ENCODE measurements around the gene PSMG2.
"Not testable (repeated sequence)": the region's sequence is repeated elsewhere in the genome, so short reads cannot be mapped to it uniquely, and the experiment has no call there.

The PSMG2 gene

DNA sequence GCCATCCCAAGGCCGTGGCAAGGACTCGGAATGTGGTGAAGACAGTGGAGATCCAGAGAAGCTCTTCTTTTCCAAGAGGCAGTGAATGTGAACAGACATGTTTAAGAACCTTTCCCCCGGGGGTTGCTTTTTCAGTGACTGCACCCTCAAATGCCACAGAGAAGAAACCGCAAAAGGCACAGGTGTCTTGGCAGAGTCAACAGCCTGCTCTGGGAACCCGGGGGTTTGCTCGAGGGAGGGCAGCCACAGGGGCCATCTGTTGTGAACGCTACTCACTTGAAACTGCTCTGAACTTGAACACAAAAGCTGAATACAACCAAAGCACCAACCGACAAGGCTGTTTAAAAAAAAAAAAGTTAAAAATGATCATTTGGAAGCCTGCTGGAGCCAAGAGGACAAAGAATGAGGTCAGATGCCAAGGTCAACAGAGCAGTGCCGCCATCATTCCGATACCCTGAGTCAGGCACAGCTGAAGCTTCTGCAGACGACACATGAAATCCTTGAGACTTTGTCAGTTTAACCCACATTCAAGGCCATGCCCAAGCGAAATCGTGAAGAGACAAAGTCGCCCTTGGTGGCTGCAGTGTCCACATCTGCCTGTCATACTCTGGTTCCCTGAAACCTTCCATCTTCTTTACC is 47.4 kb downstream of the PSMG2 start:
- TF ChIP-seq CTCF (IDR thresholded peaks at IDR 0.05; ENCODE audit: borderline replicate concordance, control extremely low read depth, extremely low read depth, insufficient read depth, missing control alignments) = no peak
- in situ Hi-C loops (cut with MboI; ENCODE audit: low sequenced_read_pairs, unreplicated experiment) = loop anchor here (10.0 kb wide), 1 partner anchor 145 kb away; no protein-coding TSS in a partner anchor
- DNase-seq (ENCODE audit: low spot score) = peak; percentile 22

DNA sequence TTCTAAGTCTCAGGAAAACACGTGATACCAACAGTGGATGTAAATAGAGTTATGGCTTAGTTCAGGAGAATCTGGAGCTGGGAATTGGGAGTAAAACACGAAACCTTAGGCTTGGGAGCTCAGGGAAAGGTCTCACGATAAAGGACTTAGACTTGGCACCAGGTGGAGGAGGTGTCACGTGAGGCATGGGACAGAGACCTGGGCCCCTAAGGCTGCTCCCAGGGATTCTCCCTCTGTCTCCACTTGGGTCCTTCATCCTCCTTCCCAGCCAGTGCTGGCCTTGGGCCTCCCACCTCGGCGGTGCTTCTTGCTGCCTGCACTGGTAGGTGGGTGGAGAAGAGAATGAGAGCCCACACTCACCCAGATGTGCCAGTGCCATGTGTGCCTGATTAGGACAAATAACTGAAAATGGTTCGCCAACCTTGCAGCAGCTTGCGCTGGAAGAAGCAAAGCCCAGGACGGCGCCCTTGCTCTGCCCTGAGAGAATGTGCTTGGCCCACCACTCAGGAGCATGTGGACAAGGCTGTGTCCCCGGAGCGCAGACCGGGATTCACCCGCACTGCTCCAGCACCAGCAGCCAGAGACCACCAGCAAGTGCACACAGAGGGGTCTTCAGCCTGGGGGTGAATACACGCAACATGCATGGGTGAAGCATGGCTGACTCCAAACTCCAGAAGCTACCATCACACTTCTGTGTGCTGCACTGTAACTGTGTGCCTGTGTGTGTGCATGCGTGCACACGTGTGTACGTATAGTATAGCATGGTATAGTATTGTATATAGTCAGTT is 48.1 kb downstream of the PSMG2 start:
- in situ Hi-C loops (cut with MboI; ENCODE audit: low sequenced_read_pairs, unreplicated experiment) = loop anchor here (10.0 kb wide), 1 partner anchor 144 kb away; no protein-coding TSS in a partner anchor
- DNase-seq (ENCODE audit: low spot score) = peak; percentile 10
- TF ChIP-seq CTCF (IDR thresholded peaks at IDR 0.05; ENCODE audit: borderline replicate concordance, control extremely low read depth, extremely low read depth, insufficient read depth, missing control alignments) = no peak

DNA sequence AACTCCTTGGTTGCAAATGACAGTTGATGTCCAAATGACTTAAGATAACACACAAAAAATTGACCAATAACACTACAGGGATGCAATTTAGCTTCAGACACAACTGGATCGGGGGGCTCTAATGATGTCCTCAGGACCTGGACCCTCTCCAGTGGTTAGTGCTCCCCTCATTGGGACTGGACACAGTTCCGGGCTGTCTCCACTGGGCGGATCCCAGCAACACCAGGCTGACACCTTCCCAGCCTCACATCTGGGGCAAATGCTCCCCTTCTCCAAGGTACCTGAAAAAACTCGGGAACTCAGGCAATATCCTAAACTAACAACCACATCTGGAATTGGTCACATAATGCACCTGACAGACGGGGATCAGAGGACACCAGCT is 48.7 kb downstream of the PSMG2 start:
- in situ Hi-C loops (cut with MboI; ENCODE audit: low sequenced_read_pairs, unreplicated experiment) = loop anchor here (10.0 kb wide), 1 partner anchor 143 kb away; no protein-coding TSS in a partner anchor
- TF ChIP-seq CTCF (IDR thresholded peaks at IDR 0.05; ENCODE audit: borderline replicate concordance, control extremely low read depth, extremely low read depth, insufficient read depth, missing control alignments) = no peak
- no peak for DNase-seq (ENCODE audit: low spot score)

DNA sequence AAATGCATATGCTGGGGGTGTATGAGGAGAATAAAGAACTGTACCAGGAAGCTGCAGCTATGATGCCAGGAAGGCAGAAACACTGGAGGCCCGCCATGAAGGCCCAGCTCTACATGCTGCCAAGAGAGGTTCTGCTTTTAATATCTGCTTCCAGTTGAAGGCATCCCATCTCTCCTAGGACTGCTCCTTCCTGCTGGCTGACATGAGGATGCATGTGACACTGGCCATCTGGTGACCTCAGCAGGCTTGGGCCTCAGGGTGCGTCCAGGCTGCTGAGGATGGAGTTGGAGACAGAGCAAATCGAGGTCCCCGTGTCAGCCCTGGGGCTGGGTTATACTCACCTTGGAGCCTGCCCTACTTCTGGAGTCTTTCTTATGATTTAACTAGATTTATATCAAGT is 49.0 kb downstream of the PSMG2 start:
- no peak for DNase-seq (ENCODE audit: low spot score)
- no peak for TF ChIP-seq CTCF (IDR thresholded peaks at IDR 0.05; ENCODE audit: borderline replicate concordance, control extremely low read depth, extremely low read depth, insufficient read depth, missing control alignments)
- in situ Hi-C loops (cut with MboI; ENCODE audit: low sequenced_read_pairs, unreplicated experiment) = loop anchor here (10.0 kb wide), 1 partner anchor 143 kb away; no protein-coding TSS in a partner anchor

DNA sequence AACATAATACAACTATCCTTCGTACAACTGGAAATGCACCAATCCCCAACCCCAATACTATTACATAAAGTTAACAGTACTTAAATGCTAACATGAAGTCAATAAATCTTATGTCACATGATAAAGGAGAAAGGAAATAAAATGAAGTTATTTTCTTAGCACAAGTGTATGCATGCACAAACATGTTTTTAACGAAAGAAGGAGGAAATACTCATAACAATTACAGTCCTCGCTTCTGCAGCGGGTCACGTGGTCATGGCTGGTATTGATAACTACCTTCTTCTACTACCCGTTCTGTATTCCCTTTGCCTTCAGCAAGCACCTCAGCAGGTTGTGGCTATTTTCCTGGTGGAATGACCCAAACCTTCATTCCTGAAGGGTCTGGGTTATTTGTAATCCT is 51.7 kb downstream of the PSMG2 start:
- TF ChIP-seq CTCF (IDR thresholded peaks at IDR 0.05; ENCODE audit: borderline replicate concordance, control extremely low read depth, extremely low read depth, insufficient read depth, missing control alignments) = no peak
- no peak for DNase-seq (ENCODE audit: low spot score)
- in situ Hi-C loops (cut with MboI; ENCODE audit: low sequenced_read_pairs, unreplicated experiment) = loop anchor here (10.0 kb wide), 1 partner anchor 140 kb away; no protein-coding TSS in a partner anchor

DNA sequence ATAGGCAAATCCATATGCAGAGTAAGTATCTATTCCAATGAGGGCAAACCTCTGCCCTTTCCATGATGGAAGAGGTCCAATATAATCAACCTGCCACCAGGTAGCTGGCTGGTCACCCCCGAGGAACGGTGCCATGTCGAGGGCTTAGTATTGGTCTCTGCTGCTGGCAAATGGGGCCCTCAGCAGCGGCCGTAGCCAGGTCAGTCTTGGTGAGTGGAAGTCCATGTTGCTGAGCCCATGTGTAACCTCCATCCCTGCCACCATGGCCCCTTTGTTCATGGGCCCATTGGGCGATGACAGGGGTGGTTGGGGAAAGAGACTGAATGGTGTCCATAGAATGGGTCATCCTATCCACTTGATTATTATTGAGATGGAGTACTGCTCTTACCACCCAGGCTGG is 52.8 kb downstream of the PSMG2 start:
- not testable (repeated sequence) for DNase-seq (ENCODE audit: low spot score)
- in situ Hi-C loops (cut with MboI; ENCODE audit: low sequenced_read_pairs, unreplicated experiment) = loop anchor here (10.0 kb wide), 1 partner anchor 139 kb away; no protein-coding TSS in a partner anchor

DNA sequence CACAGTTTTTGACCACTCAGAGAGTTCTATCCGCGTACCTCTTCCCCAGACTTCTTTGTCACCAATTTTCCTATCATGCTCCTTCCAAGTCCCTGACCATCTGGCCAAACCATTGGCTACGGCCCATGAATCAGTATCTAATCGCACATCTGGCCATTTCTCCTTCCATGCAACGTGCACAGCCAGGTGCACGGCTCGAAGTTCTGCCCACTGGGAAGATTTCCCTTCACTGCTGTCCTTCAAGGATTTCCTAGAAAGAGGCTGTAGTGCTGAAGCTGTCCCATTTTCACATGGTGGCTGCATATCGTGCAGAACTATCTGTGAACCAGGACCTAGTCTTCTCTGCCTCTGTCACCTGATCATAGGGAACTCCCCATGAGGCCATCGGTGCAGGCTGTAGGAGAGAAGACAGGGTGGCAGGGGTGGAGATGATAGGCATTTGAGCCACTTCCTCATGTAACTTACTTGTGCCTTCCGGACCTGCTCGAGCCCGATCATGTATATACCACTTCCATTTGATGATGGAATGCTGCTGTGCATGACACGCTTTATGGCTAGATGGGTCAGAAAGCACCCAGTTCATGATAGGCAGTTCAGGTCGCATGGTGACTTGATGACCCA is 53.9 kb downstream of the PSMG2 start:
- in situ Hi-C loops (cut with MboI; ENCODE audit: low sequenced_read_pairs, unreplicated experiment) = loop anchor here (10.0 kb wide), 1 partner anchor 138 kb away; no protein-coding TSS in a partner anchor
- not testable (repeated sequence) for DNase-seq (ENCODE audit: low spot score)

DNA sequence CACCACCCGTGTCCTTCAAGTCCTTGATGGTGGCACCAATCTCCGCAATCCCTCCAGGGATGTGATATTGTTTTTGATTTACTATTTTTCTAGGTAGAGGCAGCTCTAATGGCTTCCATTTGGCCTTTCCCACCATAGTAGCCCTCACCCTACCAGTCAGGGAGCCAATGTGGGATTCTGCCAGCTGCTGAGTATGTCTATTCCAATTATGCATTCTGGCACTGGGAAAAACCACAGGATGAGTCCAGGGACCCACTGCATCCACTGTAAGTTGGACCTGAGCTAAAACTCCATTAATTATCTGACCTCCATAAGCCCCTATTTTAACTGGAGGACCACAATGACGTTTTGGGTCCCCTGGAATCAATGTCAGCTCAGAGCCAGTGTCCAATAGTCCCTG is 55.7 kb downstream of the PSMG2 start:
- in situ Hi-C loops (cut with MboI; ENCODE audit: low sequenced_read_pairs, unreplicated experiment) = loop anchor here (10.0 kb wide), 1 partner anchor 136 kb away; no protein-coding TSS in a partner anchor

More for the DNA sequence above, 55.7 kb downstream of the PSMG2 start:
- DNase-seq (ENCODE audit: low spot score) = not testable (repeated sequence)
